ENCODE measurements around the gene RNASEH2B. TPM values are rescaled to one million over a fixed set of nuclear protein-coding genes. Genes with fewer than 3 reads are reported as not detected.

RNASEH2B gene
- total RNA-seq, 1 experiment from 2014 or later: 47.3 TPM

DNA sequence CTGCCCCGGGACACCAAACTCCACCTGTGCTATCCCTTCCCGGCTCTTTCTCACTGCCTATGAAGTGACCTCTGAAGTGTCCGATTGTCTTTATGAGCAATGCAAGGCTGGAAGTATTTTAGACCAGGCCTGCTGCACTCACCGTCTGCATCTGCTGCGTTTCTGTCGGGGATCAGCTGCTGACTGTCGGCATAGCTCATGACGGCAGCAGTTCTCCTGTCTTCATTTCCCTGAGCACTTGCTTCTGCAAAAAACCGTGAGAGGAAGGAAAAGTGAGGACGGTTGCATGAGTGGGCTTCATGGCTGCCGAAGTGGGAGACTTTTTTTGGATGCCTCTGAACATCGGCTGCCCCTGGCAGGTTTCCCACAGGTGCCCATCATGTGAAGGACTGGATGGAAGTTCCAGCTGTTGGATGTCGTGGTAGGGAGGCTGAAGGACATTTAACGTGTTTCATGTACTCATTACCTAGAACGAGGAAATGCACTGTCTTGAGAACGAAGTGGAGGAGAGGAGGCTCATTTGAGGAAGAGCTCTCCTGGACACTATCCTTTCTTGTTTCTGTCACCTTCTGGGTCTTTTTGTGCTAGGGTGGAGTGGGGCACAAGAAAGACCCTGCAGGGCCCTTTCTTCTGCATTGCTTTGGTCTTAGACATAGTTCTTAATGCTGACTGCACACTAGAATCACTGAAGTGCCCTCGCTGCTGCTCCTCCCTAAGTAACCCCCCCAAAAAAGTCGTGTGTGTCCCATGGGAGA is 94.7 kb downstream of the RNASEH2B start:
- H3K27me3 ChIP-seq (ENCODE audit: control insufficient read depth, insufficient read depth, low read length): no peaks in the 10 kb centered on the region; the same call in 1 of the 2 replicates
- no peak overlapping the region for H3K4me3 ChIP-seq (ENCODE audit: insufficient read depth, low read depth, low read length)
- H3K36me3 ChIP-seq (replicated peaks; ENCODE audit: control insufficient read depth, insufficient read depth, low read length): no peaks in the 10 kb centered on the region
- no peak for DNase-seq

DNA sequence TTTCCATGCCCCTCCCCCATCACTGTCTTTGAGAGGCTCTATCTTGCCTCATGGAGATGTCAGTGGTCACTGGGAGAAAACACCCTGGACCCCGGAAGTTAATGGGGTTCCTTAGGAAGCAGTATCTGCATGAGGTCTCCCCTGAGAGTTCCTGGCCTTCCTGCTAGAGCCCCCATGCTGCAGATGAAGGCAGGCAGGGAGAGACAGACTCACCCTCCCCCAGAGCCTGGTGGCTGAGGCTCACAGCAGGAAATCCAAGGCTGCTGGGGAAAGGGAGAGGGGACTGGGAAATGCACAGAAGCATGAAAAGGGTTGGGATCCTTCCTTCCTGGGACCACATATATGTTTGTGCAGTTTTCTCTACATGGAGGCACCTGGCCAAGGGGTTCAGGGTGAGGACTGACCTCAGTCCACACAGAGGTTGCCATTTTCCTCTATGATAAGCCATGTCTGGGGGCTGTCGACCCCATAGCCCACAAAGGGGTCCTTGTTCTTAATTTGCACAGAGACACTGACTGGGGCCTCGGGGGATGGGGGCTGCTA is 95.4 kb downstream of the RNASEH2B start:
- no peak overlapping the region for H3K4me3 ChIP-seq (ENCODE audit: insufficient read depth, low read depth, low read length)
- no peaks in the 10 kb centered on the region for H3K36me3 ChIP-seq (replicated peaks; ENCODE audit: control insufficient read depth, insufficient read depth, low read length)
- DNase-seq: peak; percentile 25

DNA sequence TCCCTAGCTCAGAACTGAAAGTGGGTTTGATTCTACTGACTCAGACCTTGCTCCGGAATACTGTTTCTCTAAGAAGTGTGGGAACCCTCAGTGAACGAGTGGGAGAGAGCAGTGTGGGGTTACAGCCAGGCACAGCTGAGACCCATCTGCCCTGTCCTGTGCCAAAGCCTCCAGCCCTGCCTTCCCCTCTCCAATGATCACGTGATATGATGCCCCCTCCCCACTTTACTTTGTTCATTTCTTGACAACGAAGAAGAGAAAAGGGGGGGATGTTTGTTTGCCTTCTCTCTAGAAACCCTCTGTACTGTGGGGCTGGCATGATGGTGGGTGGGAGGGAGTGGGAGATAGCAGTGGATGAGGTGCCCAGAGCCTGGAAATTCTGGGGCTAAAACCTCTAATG is 96.0 kb downstream of the RNASEH2B start:
- no peaks in the 10 kb centered on the region for H3K36me3 ChIP-seq (replicated peaks; ENCODE audit: control insufficient read depth, insufficient read depth, low read length)
- H3K27me3 ChIP-seq (ENCODE audit: control insufficient read depth, insufficient read depth, low read length): no peaks in the 10 kb centered on the region; the same call in 1 of the 2 replicates

More for the DNA sequence above, 95.4 kb downstream of the RNASEH2B start:
- H3K27me3 ChIP-seq (ENCODE audit: control insufficient read depth, insufficient read depth, low read length): no peaks in the 10 kb centered on the region; the same call in 1 of the 2 replicates

More for the DNA sequence above, 96.0 kb downstream of the RNASEH2B start:
- H3K4me3 ChIP-seq (ENCODE audit: insufficient read depth, low read depth, low read length): no peak overlapping the region
- DNase-seq: no peak

Other genes starting within 250 kb of the RNASEH2B start
- gene DLEU7, start 66.1 kb upstream of the RNASEH2B start, total RNA-seq (2014; rRNA removed; shearing (Covaris generic)): 1.7 and 4.6 TPM in 2 replicates
- gene C13orf42, start 201.5 kb downstream of the RNASEH2B start, total RNA-seq (2014; rRNA removed; shearing (Covaris generic)): 5.9 and 6.0 TPM in 2 replicates

All from H7 (cell line).